Activated B cell treated with CpG ODN at 0.5 μM for 24 hours (primary cell): ENCODE results near the gene SLFNL1. TPM values are rescaled to one million over a fixed set of nuclear protein-coding genes. Genes with fewer than 3 reads are reported as not detected.

ENCODE experiments used
- ATAC-seq: fragments of 200-7000 bp; cut with Tn5 transposase; one replicate; pipeline ENCODE4 v1.10.0; 2021; ENCODE audit warnings: low read depth, mild to moderate bottlenecking, moderate library complexity
- CTCF ChIA-PET: fragments of 350-600 bp; sonication (Branson Sonifier 250); formaldehyde crosslinking; loops from one replicate; lab custom pipeline; 2021; ENCODE audit warnings: antibody characterized with exemption; lab: Charles Lee
- POLR2A ChIA-PET: fragments of 350-600 bp; sonication (Branson Sonifier 250); formaldehyde crosslinking; loops from one replicate; lab custom pipeline; 2021; ENCODE audit warnings: antibody characterized with exemption; lab: Charles Lee
- DNase-seq: peaks from one replicate; pipeline ENCODE4 v3.0.0; 2022
- H3K27ac Mint-ChIP-seq: one replicate; pipeline ENCODE4 v1.8.0; 2020; ENCODE audit warnings: mixed read lengths
- H3K27me3 Mint-ChIP-seq: one replicate; pipeline ENCODE4 v1.8.0; 2021; ENCODE audit warnings: mixed read lengths
- H3K36me3 Mint-ChIP-seq: one replicate; pipeline ENCODE4 v1.8.0; 2021; ENCODE audit warnings: low read depth, mixed read lengths
- H3K4me1 Mint-ChIP-seq: one replicate; pipeline ENCODE4 v1.8.0; 2021; ENCODE audit warnings: mixed read lengths
- H3K4me3 Mint-ChIP-seq: one replicate; pipeline ENCODE4 v1.8.0; 2020; ENCODE audit warnings: mild to moderate bottlenecking, mixed read lengths
- H3K9me3 Mint-ChIP-seq: one replicate; pipeline ENCODE4 v1.8.0; 2020; ENCODE audit warnings: mixed read lengths
- CTCF ChIP-seq: fragments of 200-600 bp; IDR thresholded peaks from one replicate; pipeline ENCODE4 v1.8.0; 2022; ENCODE audit warnings: antibody characterized with exemption, mild to moderate bottlenecking
- intact Hi-C: fragments of 100-400 bp; cut with micrococcal nuclease; formaldehyde crosslinking; loops from one replicate; pipeline ENCODE4 v1.15.1; 2024
- total RNA-seq: library from RNA; stranded (reverse); gene quantifications from 2 replicates; pipeline ENCODE4 v1.2.3, GENCODE V29; 2022

The SLFNL1 gene
- total RNA-seq, 1 donor from 2014 or later = 0.47 TPM

- no peak for ATAC-seq
- Mint-ChIP-seq H3K27ac (peak overlapping the region; percentile 92), H3K4me3 (peak overlapping the region; percentile 94), H3K4me1 (peaks cover 19% of the 10 kb centered on the region), H3K36me3 (peaks cover 34% of the 10 kb centered on the region), H3K9me3 (no peaks in the 10 kb centered on the region), H3K27me3 (no peaks in the 10 kb centered on the region)
- POLR2A ChIA-PET = interaction anchor here (0.8 to 1.8 kb wide), 6 partner anchors 16 to 1476 kb away, joined by 3 to 16 read pairs (median 4); partner anchors contain the start of genes NFYC, PPCS and ZNF684
- no peak for DNase-seq
- intact Hi-C loops = no loop called here
- CTCF ChIA-PET = interaction anchor here (1.1 kb wide), 1 partner anchor 23 kb away, joined by 4 read pairs; no protein-coding TSS in a partner anchor
- no peak for TF ChIP-seq CTCF
Observed at GRCh38 chr1:40980453-40981121, 40.9 kb downstream of the SLFNL1 start.

- peak overlapping the region; percentile 94 for H3K4me3 Mint-ChIP-seq
- ATAC-seq = peak; percentile 26
- peak overlapping the region; percentile 92 for H3K27ac Mint-ChIP-seq
- H3K36me3 Mint-ChIP-seq = peaks cover 29% of the 10 kb centered on the region
- H3K9me3 Mint-ChIP-seq = no peaks in the 10 kb centered on the region
- POLR2A ChIA-PET = interaction anchor here (0.6 to 1.8 kb wide), 11 partner anchors 17 to 1482 kb away, joined by 3 to 16 read pairs (median 4); partner anchors contain the start of genes CITED4, NFYC, PPCS and ZNF684
- no peak for TF ChIP-seq CTCF
- CTCF ChIA-PET = interaction anchor here (1.1 kb wide), 1 partner anchor 23 kb away, joined by 4 read pairs; no protein-coding TSS in a partner anchor
- H3K4me1 Mint-ChIP-seq = peaks cover 19% of the 10 kb centered on the region
- no peaks in the 10 kb centered on the region for H3K27me3 Mint-ChIP-seq
- intact Hi-C loops = no loop called here
- DNase-seq = no peak
Observed at GRCh38 chr1:40980068-40980452, 41.5 kb downstream of the SLFNL1 start.

DNA sequence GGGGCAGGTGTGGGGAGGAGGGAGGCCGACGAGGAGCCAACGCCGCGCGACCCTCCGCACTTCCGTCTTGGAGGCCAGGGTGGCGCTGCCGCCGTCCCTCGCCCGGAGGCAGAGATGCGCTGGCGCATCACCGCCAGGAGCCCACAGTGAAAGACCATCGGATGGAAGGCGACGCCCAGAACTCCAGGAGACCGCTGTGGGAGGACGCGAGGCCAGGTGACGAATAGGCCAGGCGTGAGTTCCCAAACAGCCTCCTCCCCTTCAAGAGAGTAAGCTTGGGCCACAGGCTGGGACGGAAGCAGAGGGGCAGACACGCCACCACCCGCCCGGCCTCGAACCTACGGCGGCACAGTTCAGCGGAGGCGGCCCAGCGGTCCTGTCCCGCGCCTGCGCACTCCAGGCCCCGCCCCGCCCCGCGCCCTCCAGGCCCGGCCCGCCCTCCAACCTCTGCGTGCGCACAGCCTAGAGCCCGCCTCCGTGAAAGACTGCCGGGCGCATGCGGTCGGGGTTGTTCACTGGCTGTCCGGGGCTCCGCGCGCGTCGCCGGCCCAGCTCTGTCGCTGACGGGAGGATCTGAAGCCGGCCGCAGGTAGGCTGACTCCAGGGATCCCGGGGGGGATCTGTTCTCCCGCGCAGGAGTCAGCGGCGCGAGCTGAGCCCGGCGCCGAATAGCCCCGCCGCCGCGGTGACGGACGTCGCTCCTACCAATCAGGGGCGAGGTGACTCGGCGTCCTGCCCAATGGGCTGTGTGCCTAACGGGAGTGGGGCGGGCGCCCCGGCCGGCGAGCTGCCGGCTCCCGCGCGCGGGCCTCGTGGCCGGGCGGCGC lies 42.1 kb downstream of the SLFNL1 start, which contains the start of gene CTPS1:
Gene CTPS1, plus strand, starts transcription at position 456 of the 827 bp plus-strand sequence. CDS start 3,595 bp downstream, outside the sequence.
- no peak for TF ChIP-seq CTCF
- ChIA-PET POLR2A (interaction anchor here (0.6 to 1.8 kb wide), 12 partner anchors 13 to 1482 kb away, joined by 3 to 16 read pairs (median 4); partner anchors contain the start of genes CITED4, NFYC, PPCS and ZFP69B), CTCF (interaction anchor here (1.1 kb wide), 1 partner anchor 24 kb away, joined by 4 read pairs; no protein-coding TSS in a partner anchor)
- intact Hi-C loops = loop anchor here (1.0 kb wide), 3 partner anchors 24 to 288 kb away; partner anchors contain the start of genes CITED4 and NFYC
- peak within 1 kb of the TSS; percentile 94 for H3K4me3 Mint-ChIP-seq
- H3K36me3 Mint-ChIP-seq = peaks cover 23% of the 10 kb centered on the region
- ATAC-seq (peak; percentile 86), DNase-seq (peak; percentile 95)
- no peaks in the 10 kb centered on the region for H3K9me3 Mint-ChIP-seq
- H3K27ac Mint-ChIP-seq = peak within 1 kb of the TSS; percentile 92
- peaks cover 19% of the 10 kb centered on the region for H3K4me1 Mint-ChIP-seq
- no peaks in the 10 kb centered on the region for H3K27me3 Mint-ChIP-seq

DNA sequence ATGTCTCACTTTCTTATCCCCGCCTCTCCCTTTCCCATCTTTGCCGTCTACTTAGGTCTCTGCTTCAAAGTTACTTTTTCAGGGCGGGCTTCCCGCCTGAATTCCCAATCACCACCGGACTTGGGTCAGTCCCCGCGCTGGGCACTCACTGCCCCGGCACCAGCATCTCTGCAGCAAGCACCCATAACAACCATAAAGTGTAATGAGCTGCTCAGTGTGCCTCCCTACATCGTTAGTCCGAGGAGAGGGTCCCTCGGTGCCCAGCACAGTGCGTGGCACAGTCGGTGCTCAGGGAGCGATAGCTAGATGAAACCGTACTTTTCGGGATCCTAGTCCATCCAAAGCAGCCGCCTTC lies 42.7 kb downstream of the SLFNL1 start:
- no peaks in the 10 kb centered on the region for H3K27me3 Mint-ChIP-seq
- intact Hi-C loops = loop anchor here (1.0 kb wide), 3 partner anchors 24 to 288 kb away; partner anchors contain the start of genes CITED4 and NFYC
- TF ChIP-seq CTCF = no peak
- ChIA-PET CTCF (no interaction called here), POLR2A (interaction anchor here (0.9 to 1.6 kb wide), 3 partner anchors 14 to 529 kb away, joined by 3 to 9 read pairs (median 4); partner anchors contain the start of genes NFYC and ZFP69B)
- no peaks in the 10 kb centered on the region for H3K9me3 Mint-ChIP-seq
- DNase-seq = no peak
- peaks cover 17% of the 10 kb centered on the region for H3K36me3 Mint-ChIP-seq
- peaks cover 19% of the 10 kb centered on the region for H3K4me1 Mint-ChIP-seq
- H3K4me3 Mint-ChIP-seq = peak overlapping the region; percentile 87
- peak overlapping the region; percentile 89 for H3K27ac Mint-ChIP-seq
- no peak for ATAC-seq
